GM18502 (cell line): Measurements from ENCODE around the gene RELA.
"Not testable (repeated sequence)": the region's sequence is repeated elsewhere in the genome, so short reads cannot be mapped to it uniquely, and the experiment has no call there.

Experiments
- ATAC-seq: cut with Tn5 transposase; IDR thresholded peaks from one replicate; pipeline ENCODE4 v1.9.1; 2021; ENCODE audit warnings: mild to moderate bottlenecking; ENCODE audit not compliant: unreplicated experiment, poor library complexity

Gene RELA

DNA sequence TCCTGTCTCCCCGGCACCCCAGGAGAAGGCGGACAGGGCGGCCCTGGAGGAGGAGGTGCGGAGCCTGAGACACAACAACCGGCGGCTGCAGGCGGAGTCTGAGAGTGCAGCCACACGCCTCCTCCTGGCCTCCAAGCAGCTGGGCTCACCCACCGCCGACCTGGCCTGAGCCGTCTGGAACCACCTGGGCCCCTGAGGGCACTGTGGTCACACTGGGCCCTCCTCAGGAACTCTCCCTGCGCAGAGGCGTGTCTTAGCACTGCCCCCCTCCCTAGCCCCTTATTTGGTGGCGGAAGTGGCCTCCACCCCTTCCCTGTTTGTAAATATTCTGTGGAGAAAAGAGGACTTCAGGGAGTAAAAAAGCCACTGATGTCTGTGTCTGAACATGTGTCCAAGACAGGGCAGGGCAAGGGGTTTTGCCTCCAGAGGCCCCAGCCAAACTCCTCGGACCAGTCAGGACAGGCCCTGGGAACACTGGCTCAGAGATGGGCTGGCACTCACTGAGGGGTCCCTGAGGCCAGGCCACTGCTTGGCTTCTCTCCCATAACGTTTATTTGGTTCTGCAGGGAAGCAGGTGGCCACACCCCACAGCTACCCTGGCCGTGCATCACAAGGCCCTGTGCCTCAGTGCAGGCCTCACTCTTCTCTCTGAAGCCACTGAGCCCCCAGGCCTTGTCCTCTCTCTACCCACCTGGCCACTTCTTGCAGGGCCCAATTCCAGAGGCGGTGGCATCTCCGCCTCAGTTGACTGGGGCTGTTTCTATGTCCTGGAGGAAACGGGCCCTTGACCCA lies 12.0 kb downstream of the RELA start:
- ATAC-seq = no peak

DNA sequence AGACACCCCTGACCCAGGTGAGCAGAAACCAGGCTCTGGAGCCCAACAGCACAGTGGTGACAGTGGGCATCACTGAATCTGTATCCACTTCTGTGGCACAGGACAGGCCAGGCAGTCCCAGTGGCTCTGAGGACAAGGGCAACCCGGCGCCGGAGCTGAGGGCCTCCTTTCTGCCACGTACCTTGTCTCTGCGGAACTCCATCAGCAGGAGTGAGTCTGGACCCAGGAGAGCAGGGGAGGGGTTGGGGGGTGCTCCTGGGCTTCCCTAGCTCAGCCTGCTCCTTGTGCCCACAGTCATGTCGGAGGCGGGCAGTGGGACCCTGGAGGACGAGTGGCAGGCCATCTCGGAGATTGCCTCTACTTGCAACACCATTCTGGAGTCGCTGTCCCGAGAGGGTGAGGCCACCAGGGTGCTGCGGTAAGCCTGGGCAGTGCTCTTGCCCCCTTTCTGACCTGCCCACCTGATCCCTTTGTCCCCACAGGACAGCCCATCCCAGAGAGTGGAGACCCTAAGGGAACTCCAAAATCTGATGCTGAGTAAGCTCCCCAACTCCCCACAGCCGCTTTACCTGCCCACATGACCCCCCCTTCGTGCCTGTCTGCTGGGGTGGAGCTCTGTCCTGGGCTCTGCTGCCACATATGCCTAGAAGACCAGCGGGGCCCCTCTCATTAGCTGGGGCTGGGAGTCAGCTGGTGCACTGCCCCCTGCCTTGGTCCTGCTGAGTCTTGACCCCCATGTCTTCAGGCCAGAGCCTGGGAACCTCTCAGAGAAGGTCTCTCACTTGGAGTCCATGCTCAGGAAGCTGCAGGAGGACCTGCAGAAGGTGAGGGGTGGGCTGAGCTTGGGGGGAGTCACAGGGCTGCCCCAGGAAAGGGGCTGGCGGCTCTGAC lies 12.8 kb downstream of the RELA start:
- ATAC-seq = no peak

DNA sequence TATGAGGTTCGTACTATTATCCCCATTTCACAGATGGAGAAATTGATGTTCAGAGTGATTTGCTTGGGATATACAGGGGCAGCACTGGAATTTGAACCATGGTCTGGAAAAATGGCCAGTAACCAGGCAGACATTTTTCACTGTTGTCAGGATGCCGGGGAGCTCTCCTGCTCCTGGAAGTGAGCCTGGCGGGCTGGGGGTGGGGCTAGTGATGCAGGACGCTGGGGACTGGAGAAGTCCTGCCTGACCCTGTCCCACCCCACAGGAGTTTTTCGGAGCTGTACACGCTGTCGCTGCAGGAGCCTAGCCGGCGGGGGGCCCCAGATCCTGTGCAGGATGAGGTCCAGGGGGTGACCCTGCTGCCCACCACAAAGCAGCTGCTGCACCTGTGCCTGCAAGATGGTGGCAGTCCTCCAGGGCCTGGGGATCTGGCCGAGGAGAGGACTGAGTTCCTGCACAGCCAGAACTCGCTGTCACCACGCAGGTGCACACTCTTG lies 13.7 kb downstream of the RELA start:
- ATAC-seq = no peak

DNA sequence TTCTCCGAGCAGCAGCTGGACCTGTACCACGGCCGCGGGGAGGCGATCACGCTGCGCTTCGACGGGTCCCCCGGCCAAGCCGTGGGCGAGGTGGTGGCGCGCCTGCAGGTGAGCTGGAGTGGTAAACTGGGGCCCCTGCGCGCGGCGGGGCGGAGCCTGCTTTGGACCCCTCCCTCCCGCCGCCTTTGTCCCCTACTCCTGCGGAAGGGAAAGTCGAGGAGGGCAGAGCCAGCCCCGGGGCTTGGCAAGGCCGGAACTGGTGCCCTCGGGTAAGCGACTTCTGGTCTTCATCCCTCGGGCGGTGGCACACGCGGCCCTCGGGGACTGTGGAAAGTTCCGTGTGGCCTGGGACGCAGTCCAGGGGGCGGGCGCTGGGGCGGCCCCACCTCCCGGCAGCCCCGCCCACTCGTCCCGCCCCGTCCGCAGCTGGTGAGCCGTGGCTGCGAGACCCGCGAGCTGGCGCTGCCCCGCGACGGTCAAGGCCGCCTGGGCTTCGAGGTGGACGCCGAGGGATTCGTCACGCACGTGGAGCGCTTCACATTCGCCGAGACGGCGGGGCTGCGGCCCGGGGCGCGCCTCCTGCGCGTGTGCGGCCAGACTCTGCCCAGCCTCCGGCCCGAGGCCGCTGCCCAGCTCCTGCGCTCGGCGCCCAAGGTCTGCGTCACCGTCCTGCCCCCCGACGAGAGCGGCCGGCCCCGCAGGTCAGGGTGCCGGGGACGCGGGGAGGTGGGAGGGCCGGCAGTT lies 15.6 kb downstream of the RELA start:
- ATAC-seq = no peak

- no peak for ATAC-seq
These were observed 16.3 kb downstream of the RELA start for GRCh38 chr11:65646288-65646957.

- ATAC-seq = no peak
These were observed 17.0 kb downstream of the RELA start for GRCh38 chr11:65645710-65646109.

DNA sequence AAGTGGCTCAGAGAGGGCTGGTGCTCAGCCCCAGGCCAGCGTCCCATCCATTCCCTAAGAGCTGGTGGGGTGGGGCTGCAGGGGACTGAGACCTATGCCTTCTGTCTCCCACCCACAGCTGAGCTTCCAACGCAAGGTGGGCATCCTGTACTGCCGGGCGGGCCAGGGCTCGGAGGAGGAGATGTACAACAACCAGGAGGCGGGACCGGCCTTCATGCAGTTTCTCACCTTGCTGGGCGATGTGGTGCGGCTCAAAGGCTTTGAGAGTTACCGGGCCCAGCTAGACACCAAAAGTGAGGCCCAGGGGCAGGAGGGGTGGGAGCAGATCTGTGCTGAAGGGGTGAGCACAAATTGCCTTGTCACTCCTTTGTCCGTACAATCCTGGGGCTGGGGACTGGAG lies 17.9 kb downstream of the RELA start:
- ATAC-seq = no peak

DNA sequence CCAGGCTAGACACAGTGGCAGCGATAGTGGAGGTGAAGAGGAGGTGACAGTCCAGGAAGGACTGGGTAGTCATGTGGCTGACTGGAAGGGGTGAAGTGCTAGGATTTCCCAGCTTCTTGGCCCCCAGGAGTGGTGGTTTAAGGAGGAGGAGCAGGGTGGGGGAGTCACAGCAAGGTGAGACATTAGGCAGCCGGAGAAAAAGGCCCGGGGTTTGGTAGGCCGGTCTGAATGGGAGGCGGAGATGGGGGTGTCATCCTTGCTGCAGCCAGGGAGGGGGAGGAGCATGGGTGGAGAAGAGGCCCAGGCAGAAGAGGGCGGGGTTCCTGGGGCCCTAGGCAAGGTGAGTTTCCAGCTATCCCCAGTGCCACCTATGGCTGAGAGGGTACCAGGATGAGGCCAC lies 18.7 kb downstream of the RELA start:
- no peak for ATAC-seq

DNA sequence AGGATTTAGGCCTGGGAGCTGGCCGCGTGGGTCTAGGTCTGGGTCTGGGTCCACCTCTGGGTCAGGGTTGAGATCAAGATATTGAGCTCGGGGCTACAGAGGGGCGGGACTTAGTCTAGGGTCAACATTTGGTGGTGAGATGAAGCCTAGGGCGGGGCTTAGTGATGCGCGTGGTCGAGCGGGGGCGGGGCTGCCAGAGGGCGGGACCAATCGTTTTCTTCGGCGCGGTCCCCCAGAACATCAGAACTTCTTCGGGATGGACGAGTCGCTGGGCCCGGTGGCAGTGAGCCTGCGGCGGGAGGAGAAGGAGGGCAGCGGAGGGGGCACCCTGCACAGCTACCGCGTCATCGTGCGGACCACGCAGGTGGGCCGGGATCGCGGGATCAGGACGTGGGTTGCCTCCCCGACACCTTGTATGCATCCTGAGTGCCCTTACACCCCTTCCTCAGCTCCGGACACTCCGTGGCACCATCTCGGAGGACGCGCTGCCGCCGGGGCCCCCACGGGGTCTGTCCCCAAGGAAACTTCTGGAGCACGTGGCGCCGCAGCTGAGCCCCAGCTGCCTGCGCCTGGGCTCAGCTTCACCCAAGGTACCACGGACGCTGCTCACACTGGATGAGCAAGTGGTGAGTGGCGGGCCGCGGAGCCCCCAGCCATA lies 20.6 kb downstream of the RELA start:
- no peak for ATAC-seq

DNA sequence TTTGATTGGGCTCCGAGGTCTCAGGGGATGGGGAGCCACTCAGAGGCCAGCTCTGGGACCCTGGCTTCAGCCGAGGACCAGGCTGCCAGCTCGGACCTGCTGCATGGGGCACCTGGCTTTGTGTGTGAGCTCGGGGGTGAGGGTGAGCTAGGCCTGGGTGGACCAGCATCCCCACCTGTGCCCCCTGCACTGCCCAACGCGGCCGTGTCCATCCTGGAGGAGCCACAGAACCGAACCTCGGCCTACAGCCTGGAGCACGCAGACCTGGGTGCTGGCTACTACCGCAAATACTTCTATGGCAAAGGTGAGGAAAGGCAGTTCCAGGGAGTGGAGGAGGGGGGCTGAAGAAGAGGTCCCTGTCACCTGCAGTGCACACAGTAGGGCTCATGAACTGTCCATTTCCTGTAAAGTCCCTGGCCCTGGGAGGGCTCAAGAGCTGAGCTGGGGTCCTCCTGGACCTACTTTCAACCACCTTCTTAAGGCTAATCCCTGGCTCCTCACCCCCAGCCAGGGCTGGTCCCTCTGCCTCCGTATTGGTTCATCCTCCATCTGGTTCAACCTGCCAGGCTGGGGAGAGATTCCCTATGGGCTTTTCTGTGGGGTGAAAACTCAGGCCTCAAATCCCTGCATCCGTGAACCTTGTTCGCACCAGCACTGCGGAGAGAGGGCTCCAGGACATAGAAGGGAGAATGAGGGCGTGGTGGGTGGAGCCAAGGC lies 21.3 kb downstream of the RELA start:
- no peak for ATAC-seq

DNA sequence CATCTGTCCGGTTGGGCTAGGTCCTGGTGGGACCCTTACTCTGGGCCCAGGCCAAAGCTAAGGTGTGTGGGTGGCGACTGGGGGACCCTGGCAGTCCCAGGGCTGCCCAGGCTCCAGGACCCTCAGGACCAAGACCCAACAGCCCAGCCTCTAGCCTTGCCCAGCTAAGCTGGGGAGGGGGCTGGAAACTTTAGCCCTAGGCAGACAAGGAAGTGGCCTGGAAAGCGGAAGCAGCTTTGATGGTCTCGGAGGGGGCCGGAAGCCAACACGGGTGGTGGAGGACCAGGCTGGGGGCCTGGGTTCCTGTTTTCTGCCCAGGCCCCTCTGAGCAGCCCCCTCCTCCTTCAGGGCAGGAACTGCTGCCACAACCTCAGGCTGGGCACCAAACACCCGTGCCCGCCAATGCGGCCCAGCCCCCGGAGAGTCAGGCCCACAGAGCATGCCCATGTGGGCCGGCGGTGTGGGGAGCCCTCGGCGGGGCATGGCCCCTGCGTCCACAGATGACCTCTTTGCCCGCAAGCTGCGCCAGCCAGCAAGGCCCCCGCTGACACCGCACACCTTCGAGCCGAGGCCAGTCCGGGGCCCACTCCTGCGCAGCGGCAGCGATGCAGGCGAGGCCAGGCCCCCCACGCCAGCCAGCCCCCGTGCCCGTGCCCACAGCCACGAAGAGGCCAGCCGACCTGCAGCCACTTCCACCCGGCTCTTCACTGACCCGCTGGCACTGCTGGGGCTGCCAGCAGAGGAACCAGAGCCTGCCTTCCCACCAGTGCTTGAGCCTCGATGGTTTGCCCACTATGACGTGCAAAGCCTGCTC lies 22.0 kb downstream of the RELA start:
- no peak for ATAC-seq

- peak; percentile 37 for ATAC-seq
These were observed 22.9 kb downstream of the RELA start for GRCh38 chr11:65639623-65640482.

DNA sequence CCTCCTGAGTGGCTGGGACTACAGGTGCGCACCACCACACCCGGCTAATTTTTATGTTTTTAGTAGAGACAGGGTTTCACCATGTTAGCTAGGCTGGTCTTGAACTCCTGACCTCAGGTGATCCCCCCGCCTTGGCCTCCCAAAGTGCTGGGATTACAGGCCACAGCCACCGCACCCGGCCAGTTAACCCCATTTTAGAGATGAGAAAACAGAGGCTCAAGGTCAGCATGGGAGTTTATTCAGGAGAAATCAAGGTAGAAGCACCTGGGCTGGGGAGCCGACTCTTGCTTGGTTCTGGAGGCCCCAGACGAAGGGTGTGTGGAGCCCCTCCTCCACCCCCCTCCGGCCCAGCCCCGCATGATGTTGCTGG lies 23.5 kb downstream of the RELA start:
- not testable (repeated sequence) for ATAC-seq

DNA sequence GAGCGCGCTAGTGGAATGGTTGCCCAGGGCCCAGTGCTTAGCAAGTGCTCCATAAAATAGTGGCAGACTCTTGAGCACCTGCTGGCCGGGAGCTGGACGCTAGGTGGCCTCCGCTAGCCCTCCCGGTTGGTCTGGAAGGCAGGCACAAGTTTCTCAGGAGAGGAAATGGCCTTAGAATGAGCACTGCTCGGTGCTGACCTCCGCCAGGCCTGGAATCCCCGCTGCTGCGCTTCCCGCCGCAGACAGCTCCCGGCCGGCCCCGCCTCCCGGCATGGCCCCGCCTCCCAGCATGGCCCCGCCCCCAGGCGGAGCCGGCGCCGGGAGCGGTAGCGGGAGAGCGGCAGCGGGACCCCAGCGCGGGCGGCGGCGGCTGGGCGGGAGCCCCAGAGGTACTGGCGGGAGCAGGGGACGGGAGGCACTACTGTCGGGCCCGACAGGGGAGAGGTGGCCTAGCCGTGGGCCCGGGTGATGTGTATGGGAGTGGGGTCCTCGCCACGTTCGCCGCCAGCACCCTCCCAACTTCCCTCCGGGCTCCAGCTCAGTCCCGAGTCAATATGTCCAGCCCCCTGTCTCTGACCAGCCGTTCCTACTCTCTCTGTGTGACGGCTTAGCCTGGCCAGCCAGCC lies 24.8 kb downstream of the RELA start, which contains the start of gene SIPA1:
Gene SIPA1 (plus strand): TSS at position 308 of the 626 bp plus-strand sequence. CDS start 2,821 bp downstream, outside the sequence.
- peak; percentile 43 for ATAC-seq

GRCh38 chr11:65637032-65637557 lies 25.6 kb downstream of the RELA start:
- ATAC-seq = no peak
